Testis (tissue), 2 donors: ENCODE measurements around the gene ST6GALNAC6.

Experiments
- CTCF ChIP-seq, 3 experiments: fragments of 450-650 bp in 2 of 3; fragments of 200-600 bp in 1 of 3; sonication (generic) in 1 of 3; IDR thresholded peaks; one replicate each; pipeline ENCODE4 v1.5.1; 2016 to 2019; ENCODE audit warnings: antibody characterized with exemption in 3 of 3, mild to moderate bottlenecking in 2 of 3, moderate library complexity in 1 of 3
- POLR2A ChIP-seq: fragments of 450-650 bp; IDR thresholded peaks from one replicate; pipeline ENCODE4 v1.6.1; 2017; ENCODE audit warnings: antibody characterized with exemption, mild to moderate bottlenecking, moderate library complexity

- no peak for TF ChIP-seq CTCF (IDR thresholded peaks at IDR 0.05)
- TF ChIP-seq POLR2A = no peak
Measured at GRCh38 chr9:127850286-127850830, 49.0 kb downstream of the ST6GALNAC6 start.
